K562 (cell line): Measurements from ENCODE around the gene MYO1D. TPM values are rescaled to one million over a fixed set of nuclear protein-coding genes. Genes with fewer than 3 reads are reported as not detected.
A peak's percentile ranks its signal among the peaks of the same experiment; 100 is the strongest.

Experiments
- ATAC-seq: fragments of 200-7000 bp; cut with Tn5 transposase; 3 replicates; pipeline ENCODE4 v1.9.1; 2020; ENCODE audit warnings: moderate library complexity
- BruUV-seq: library from RNA; stranded (reverse); fragments of 400-500 nt; replicated peaks from 2 replicates; lab custom pipeline; 2021; lab: Mats Ljungman, UMichigan
- CTCF ChIA-PET: fragments of 300-600 bp; formaldehyde crosslinking; extraction: SDS; loops from one replicate; lab custom pipeline; 2021; ENCODE audit warnings: low intra/inter-chr PET ratio; lab: Yijun Ruan, JAX
- POLR2A ChIA-PET: fragments of 300-600, 350-650 bp; sonication (Branson Sonifier 250); formaldehyde crosslinking; extraction: SDS; loops from one replicate; lab custom pipeline; 2021; ENCODE audit warnings: antibody characterized with exemption, inconsistent platforms; lab: Yijun Ruan, JAX
- DNase-seq, 4 experiments: peaks; one replicate each; pipeline versions ENCODE4 v3.0.0 to v3.0.0-alpha.2; 2011 to 2018; ENCODE audit warnings: low spot score in 3 of 4, mixed read lengths in 3 of 4; ENCODE audit errors: extremely low read depth in 1 of 4
- FAIRE-seq: peaks from 2 replicates; lab custom pipeline; 2011; peaks lifted over from hg19 to GRCh38; lab: Jason Lieb, UNC
- H2AFZ ChIP-seq: 2 replicates; pipeline ENCODE4 v1.6.0; 2011; ENCODE audit warnings: low read depth, low read length, control low read depth, inconsistent platforms
- H3K27ac ChIP-seq: fragments of 200-600 bp; 3 replicates; pipeline ENCODE4 v1.8.0; 2011; ENCODE audit warnings: low read depth, mild to moderate bottlenecking, control low read depth, inconsistent platforms, low read length, moderate library complexity, mixed read lengths; ENCODE audit errors: extremely low read depth
- H3K27me3 ChIP-seq, 2 experiments: fragments of 300-600 bp in 1 of 2; 2 replicates in 1 of 2; 3 replicates in 1 of 2; pipeline versions ENCODE4 v1.6.0 to v1.8.0; 2011; ENCODE audit warnings: inconsistent platforms in 2 of 2, low read length in 2 of 2, mild to moderate bottlenecking in 1 of 2, mixed read lengths in 1 of 2, moderate library complexity in 1 of 2; ENCODE audit not compliant: control insufficient read depth in 2 of 2, insufficient read depth in 2 of 2
- H3K36me3 ChIP-seq: fragments of 300-600 bp; 3 replicates; pipeline ENCODE4 v1.8.0; 2011; ENCODE audit warnings: mild to moderate bottlenecking, low read length, inconsistent platforms; ENCODE audit not compliant: control insufficient read depth, insufficient read depth
- H3K4me1 ChIP-seq, 2 experiments: fragments of 200-600 bp in 1 of 2; replicated peaks in 1 of 2; 2 replicates in 1 of 2; 3 replicates in 1 of 2; pipeline versions ENCODE4 v1.5.1 to v1.8.0; 2011; ENCODE audit warnings: inconsistent platforms in 2 of 2, low read length in 2 of 2, mild to moderate bottlenecking in 1 of 2, mixed read lengths in 1 of 2, moderate library complexity in 1 of 2; ENCODE audit not compliant: control insufficient read depth in 2 of 2, insufficient read depth in 2 of 2
- H3K4me2 ChIP-seq: 2 replicates; pipeline ENCODE4 v1.6.1; 2011; ENCODE audit warnings: low read length, control low read depth, inconsistent platforms, mixed read lengths; ENCODE audit not compliant: insufficient read depth
- H3K4me3 ChIP-seq: fragments of 200-600 bp; sonication (generic), shearing (Covaris generic); 2 replicates; pipeline ENCODE4 v1.5.1; 2016; ENCODE audit warnings: control low read depth, inconsistent platforms
- H3K79me2 ChIP-seq: fragments of 200-600 bp; 3 replicates; pipeline ENCODE4 v1.8.0; 2011; ENCODE audit warnings: low read length, inconsistent platforms; ENCODE audit not compliant: control insufficient read depth, insufficient read depth
- H3K9ac ChIP-seq, 2 experiments: 2 replicates each; pipeline versions ENCODE4 v1.6.0 to v1.6.1; 2011; ENCODE audit warnings: low read depth in 2 of 2, low read length in 2 of 2, control low read depth in 1 of 2, inconsistent platforms in 1 of 2, mild to moderate bottlenecking in 1 of 2, mixed read lengths in 1 of 2; ENCODE audit not compliant: insufficient read depth in 1 of 2
- H3K9me1 ChIP-seq: one replicate; pipeline ENCODE4 v1.6.0; 2011; ENCODE audit warnings: inconsistent platforms, mild to moderate bottlenecking, low read length, moderate library complexity; ENCODE audit not compliant: control insufficient read depth, insufficient read depth
- H3K9me3 ChIP-seq: replicated peaks from 2 replicates; pipeline ENCODE4 v1.5.1; 2011; ENCODE audit warnings: low read depth, low read length, inconsistent platforms; ENCODE audit not compliant: control insufficient read depth, insufficient read depth
- H4K20me1 ChIP-seq: replicated peaks from 2 replicates; pipeline ENCODE4 v1.6.1; 2011; ENCODE audit warnings: low read length, inconsistent platforms, mixed read lengths; ENCODE audit not compliant: control insufficient read depth, insufficient read depth
- CEBPB ChIP-seq: fragments of 450-650 bp; IDR thresholded peaks from 2 replicates; pipeline ENCODE4 v1.6.1; 2016; ENCODE audit warnings: missing genetic modification characterization, missing compliant biosample characterization
- CEBPG ChIP-seq, 3 experiments: fragments of 200-800 bp in 1 of 3; sonication (Bioruptor generic) in 1 of 3; sonication (generic) in 1 of 3; formaldehyde crosslinking in 1 of 3; IDR thresholded peaks in 2 of 3; conservative IDR thresholded peaks in 1 of 3; 2 replicates each; pipeline versions ENCODE4 v1.6.1 to v1.8.0; 2016 to 2022; ENCODE audit warnings: missing compliant biosample characterization in 2 of 3, missing genetic modification characterization in 2 of 3, mild to moderate bottlenecking in 1 of 3, missing genetic modification reagents in 1 of 3
- ZNF583 ChIP-seq: fragments of 250-450 bp; sonication (Bioruptor Pico); IDR thresholded peaks from 2 replicates; pipeline ENCODE4 v1.4.0; 2020
- WGBS: fragments of 100-300 bp; shearing (Covaris generic); methylation state at CpG from one replicate; pipeline ENCODE4 v1.1.6; 2016; ENCODE audit warnings: low coverage, mixed read lengths; ENCODE audit not compliant: insufficient coverage; ENCODE audit errors: missing lambda C conversion rate; 5-methylcytosine and 5-hydroxymethylcytosine counted together
- in situ Hi-C: fragments of 300-500 bp; cut with MboI; formaldehyde crosslinking; loops from 4 replicates; pipeline ENCODE4 v1.15.0; 2018; ENCODE audit warnings: inconsistent platforms, mixed read lengths
- intact Hi-C: fragments of 100-400 bp; cut with micrococcal nuclease; formaldehyde crosslinking; loops from 2 replicates; pipeline ENCODE4 v1.14.2; 2022
- polyA plus RNA-seq, 8 experiments: library from polyadenylated mRNA; depleted of rRNA in 4 of 8; stranded (reverse) in 5 of 8; unstranded in 3 of 8; fragments of >200 nt; fragmentation: Nextera tagmentation in 2 of 8; fragmentation: Illumina TruSeq in 1 of 8; extraction: Ambion mirVana in 2 of 8; extraction: Trizol in 1 of 8; gene quantifications; 2 replicates each; pipeline versions ENCODE4 v1.2.1 to v1.2.3, GENCODE V29; 2011 to 2014; ENCODE audit warnings: inconsistent platforms in 1 of 8, missing spikeins in 1 of 8
- total RNA-seq, 7 experiments: library from RNA; depleted of rRNA in 6 of 7; stranded (reverse); fragments of >200 nt in 6 of 7; fragmentation: Illumina TruSeq in 2 of 7; extraction: Trizol in 2 of 7; gene quantifications; 2 replicates each; pipeline versions ENCODE4 v1.2.1 to v1.2.3, GENCODE V29; 2011 to 2021; ENCODE audit warnings: low replicate concordance in 1 of 7

MYO1D gene
- total and polyA plus RNA-seq, 9 of the 15 experiments (the other 6 are each of a cell fraction or from before 2014, with no cell fraction given) = 2.1 to 71.2 (median 45.4) TPM

DNA sequence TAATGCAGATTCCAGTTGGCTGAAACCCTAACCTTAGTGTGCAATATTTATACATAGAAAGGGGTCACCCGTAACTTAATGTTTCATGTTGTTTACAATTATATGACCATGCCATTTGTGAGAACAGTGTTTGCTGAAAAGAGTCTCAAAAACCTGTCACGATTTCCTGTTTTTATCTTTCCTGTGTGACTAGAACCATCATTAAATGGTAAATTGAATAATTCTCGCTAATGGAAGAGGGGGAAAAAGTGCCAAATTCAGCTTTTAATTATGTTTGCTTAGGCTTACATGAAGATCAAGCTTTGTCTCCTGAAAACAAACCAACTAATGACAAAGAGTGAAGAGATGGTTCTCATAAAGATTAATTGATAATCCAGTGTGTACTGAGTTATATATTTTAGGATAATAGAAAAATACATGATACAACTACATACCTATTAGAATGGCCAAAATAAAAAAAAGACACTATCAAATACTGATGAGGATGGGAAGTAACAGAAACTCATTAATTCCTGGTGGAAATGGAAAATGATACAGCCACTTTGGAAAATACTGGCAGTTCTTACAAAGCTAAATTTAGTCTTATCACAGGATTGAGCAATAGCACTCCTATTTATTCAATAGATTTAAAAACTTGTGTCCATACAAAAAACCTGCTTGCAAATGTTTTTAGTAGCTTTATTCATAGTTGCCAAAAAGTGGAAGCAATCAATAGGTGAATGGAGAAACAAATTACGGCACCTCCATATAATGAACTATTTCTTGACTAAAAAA is 248.5 kb downstream of the MYO1D start:
- Histone ChIP-seq H2AFZ (no peak overlapping the region), H3K4me1 (peaks cover 0 to 4% of the 10 kb centered on the region in 2 experiments; a peak in 2 of 5 replicates), H3K27me3 (no peaks in the 10 kb centered on the region), H3K36me3 (no peaks in the 10 kb centered on the region), H3K27ac (no peak overlapping the region), H3K4me2 (no peak overlapping the region), H3K4me3 (no peak overlapping the region), H3K79me2 (no peaks in the 10 kb centered on the region), H4K20me1 (no peaks in the 10 kb centered on the region), H3K9me1 (no peaks in the 10 kb centered on the region), H3K9ac (no peak overlapping the region), H3K9me3 (no peaks in the 10 kb centered on the region)
- intact Hi-C loops = no loop called here
- DNase-seq = no peak
- TF ChIP-seq CEBPG (CRISPR knock-in tag; IDR thresholded peaks at IDR 0.05) (no peak), CEBPG (tag; conservative IDR thresholded peaks at IDR 0.05 in 1 of 2, IDR thresholded peaks at IDR 0.05 in 1 of 2) (peak in 1 of 2 experiments; percentile 47; a peak in 1 of 4 replicates), CEBPB (tag) (0 out of 2 replicates have a peak, but pooled peaks have one; percentile 20), ZNF583 (CRISPR knock-in tag) (no peak)
- ChIA-PET POLR2A (no interaction called here), CTCF (no interaction called here)
- in situ Hi-C loops = no loop called here
- FAIRE-seq = no peak
- BruUV-seq = no TSS peak
- ATAC-seq = no peak
- WGBS = 84% methylated on average over 4 of the region's 4 CpGs
